Panc1 (cell line): ENCODE measurements around the gene DYDC1. TPM values are rescaled to one million over a fixed set of nuclear protein-coding genes. Genes with fewer than 3 reads are reported as not detected.

ENCODE experiments used
- ATAC-seq: fragments of 200-7000 bp; cut with Tn5 transposase; 2 replicates; pipeline ENCODE4 v1.9.1; 2020; ENCODE audit warnings: mild to moderate bottlenecking, moderate library complexity
- BruUV-seq: library from RNA; stranded (reverse); fragments of 400-500 nt; replicated peaks from 2 replicates; lab custom pipeline; 2021; lab: Mats Ljungman, UMichigan
- CTCF ChIA-PET: fragments of 300-600 bp; sonication (Branson Sonifier 250); formaldehyde crosslinking; loops from one replicate; lab custom pipeline; 2022; ENCODE audit warnings: antibody characterized with exemption; lab: Charles Lee
- POLR2A ChIA-PET: fragments of 300-600 bp; sonication (Branson Sonifier 250); formaldehyde crosslinking; loops from one replicate; lab custom pipeline; 2022; ENCODE audit warnings: antibody characterized with exemption; lab: Charles Lee
- DNase-seq: peaks from one replicate; pipeline ENCODE4 v3.0.0-alpha.2; 2010; ENCODE audit warnings: low read depth, low spot score
- H3K27ac ChIP-seq: 2 replicates; pipeline ENCODE4 v1.5.1; 2011; ENCODE audit warnings: mild to moderate bottlenecking, low read length, inconsistent platforms
- H3K27me3 ChIP-seq: fragments of 200-500 bp; sonication (Bioruptor generic); 2 replicates; pipeline ENCODE4 v1.6.0; 2014; ENCODE audit warnings: low read length, inconsistent platforms; ENCODE audit not compliant: control insufficient read depth, insufficient read depth
- H3K36me3 ChIP-seq: fragments of 200-500 bp; sonication (Bioruptor generic); 2 replicates; pipeline ENCODE4 v1.5.1; 2014; ENCODE audit warnings: inconsistent platforms, mild to moderate bottlenecking, low read length, moderate library complexity; ENCODE audit not compliant: control insufficient read depth, insufficient read depth
- H3K4me1 ChIP-seq: 2 replicates; pipeline ENCODE4 v1.5.1; 2011; ENCODE audit warnings: inconsistent platforms, mild to moderate bottlenecking, low read length, moderate library complexity; ENCODE audit not compliant: control insufficient read depth, insufficient read depth
- H3K4me3 ChIP-seq, 2 experiments: 2 replicates each; pipeline ENCODE4 v1.5.1; 2011 to 2012; ENCODE audit warnings: low read depth in 2 of 2, low read length in 2 of 2, mild to moderate bottlenecking in 2 of 2, inconsistent platforms in 1 of 2, moderate library complexity in 1 of 2
- H3K9me3 ChIP-seq: fragments of 200-500 bp; sonication (Bioruptor generic); 2 replicates; pipeline ENCODE4 v1.5.1; 2014; ENCODE audit warnings: low read depth, mild to moderate bottlenecking, inconsistent platforms, low read length, moderate library complexity; ENCODE audit not compliant: control insufficient read depth, insufficient read depth
- CTCF ChIP-seq: fragments of 450-650 bp; IDR thresholded peaks from 2 replicates; pipeline ENCODE4 v1.5.1; 2017; ENCODE audit warnings: mild to moderate bottlenecking
- POLR2AphosphoS5 ChIP-seq: IDR thresholded peaks from 2 replicates; pipeline ENCODE4 v1.6.1; 2012; ENCODE audit warnings: mild to moderate bottlenecking, low read depth, low read length, moderate library complexity
- REST ChIP-seq, 2 experiments: IDR thresholded peaks; 2 replicates each; pipeline ENCODE4 v1.6.1; 2011 to 2012; ENCODE audit warnings: low read depth in 2 of 2, control low read depth in 1 of 2, low read length in 1 of 2, mild to moderate bottlenecking in 1 of 2, moderate library complexity in 1 of 2; ENCODE audit not compliant: insufficient read depth in 1 of 2
- SIN3A ChIP-seq: IDR thresholded peaks from 2 replicates; pipeline ENCODE4 v1.6.1; 2012; ENCODE audit warnings: low read depth, mild to moderate bottlenecking, low read length, moderate library complexity, borderline replicate concordance; ENCODE audit not compliant: insufficient read depth
- TCF7L2 ChIP-seq: IDR thresholded peaks from 2 replicates; pipeline ENCODE4 v1.6.1; 2011; ENCODE audit warnings: mild to moderate bottlenecking, low read depth, low read length, inconsistent platforms
- in situ Hi-C: cut with HindIII; loops from 2 replicates; pipeline ENCODE4 v1.10.0; 2016; ENCODE audit warnings: low sequenced_read_pairs, low pct_unique_long_range_greater_than_20kb
- intact Hi-C: fragments of 100-400 bp; cut with micrococcal nuclease; formaldehyde crosslinking; loops from one replicate; pipeline ENCODE4 v1.10.0; 2022; ENCODE audit not compliant: unreplicated experiment
- total RNA-seq: library from RNA; stranded (reverse); gene quantifications from one replicate; pipeline ENCODE4 v1.2.1, GENCODE V29; 2021; ENCODE audit not compliant: unreplicated experiment

The DYDC1 gene
- total RNA-seq, 1 experiment from 2014 or later, result not detected

- ATAC-seq (no peak), DNase-seq (no peak)
- Histone ChIP-seq H3K36me3 (no peaks in the 10 kb centered on the region), H3K27me3 (peaks cover 6% of the 10 kb centered on the region), H3K9me3 (no peaks in the 10 kb centered on the region), H3K4me3 (no peak overlapping the region), H3K4me1 (no peaks in the 10 kb centered on the region), H3K27ac (no peak overlapping the region)
- TF ChIP-seq CTCF, result no peak
- no peak for TF ChIP-seq REST (IDR thresholded peaks at IDR 0.05; ENCODE audit: insufficient read depth in 1 of 2, low read depth in 2 of 2, low read length in 1 of 2)
- TF ChIP-seq SIN3A, result no peak
- TF ChIP-seq TCF7L2, result no peak
- BruUV-seq, result no TSS peak
- ChIA-PET CTCF (no interaction called here), POLR2A (no interaction called here)
- in situ Hi-C loops, result no loop called here
- intact Hi-C loops, result no loop called here
These were observed 6.3 kb downstream of the DYDC1 start for GRCh38 chr10:80350251-80350650.

- DNase-seq, result no peak
- Histone ChIP-seq H3K9me3 (no peaks in the 10 kb centered on the region), H3K4me1 (no peaks in the 10 kb centered on the region), H3K36me3 (no peaks in the 10 kb centered on the region), H3K27me3 (peaks cover 2% of the 10 kb centered on the region; the same call in 1 of the 2 replicates), H3K27ac (no peak overlapping the region), H3K4me3 (no peak overlapping the region)
- TF ChIP-seq TCF7L2, result no peak
- no peak for TF ChIP-seq SIN3A
- no peak for TF ChIP-seq CTCF
- TF ChIP-seq REST (IDR thresholded peaks at IDR 0.05; ENCODE audit: insufficient read depth in 1 of 2, low read depth in 2 of 2, low read length in 1 of 2), result no peak
- no peak for TF ChIP-seq POLR2AphosphoS5
- BruUV-seq, result no TSS peak
- in situ Hi-C loops, result no loop called here
- ChIA-PET CTCF (no interaction called here), POLR2A (no interaction called here)
- intact Hi-C loops, result no loop called here
- no peak for ATAC-seq
These were observed 11.6 kb downstream of the DYDC1 start for GRCh38 chr10:80344912-80345311.
